Heart right ventricle (tissue), 16 donors: ENCODE data around the gene PEAR1. TPM values are rescaled to one million over a fixed set of nuclear protein-coding genes. Genes with fewer than 3 reads are reported as not detected.

ENCODE experiments used
- ATAC-seq, 8 donors: fragments of 200-7000 bp; cut with Tn5 transposase; one replicate each; pipeline ENCODE4 v1.9.1; 2020; ENCODE audit warnings: mild to moderate bottlenecking in 8 of 8, moderate library complexity in 8 of 8, moderate number of reproducible peaks in 1 of 8
- DNase-seq, 2 donors: peaks; one replicate each; pipeline ENCODE4 v3.0.0-alpha.2; 2020
- H3K27ac ChIP-seq, 10 donors: fragments of 200-600 bp; sonication (generic) in 2 of 10; one replicate each; pipeline versions ENCODE4 v1.5.0 to v1.8.0; 2020 to 2022; ENCODE audit warnings: mild to moderate bottlenecking in 3 of 10
- H3K27me3 ChIP-seq, 7 donors: fragments of 200-600 bp; one replicate each; pipeline ENCODE4 v1.8.0; 2021 to 2022; ENCODE audit warnings: mild to moderate bottlenecking in 2 of 7
- H3K36me3 ChIP-seq, 9 donors: fragments of 200-600 bp; sonication (generic) in 1 of 9; one replicate each; pipeline versions ENCODE4 v1.5.0 to v1.8.0; 2020 to 2022; ENCODE audit warnings: mild to moderate bottlenecking in 2 of 9
- H3K4me1 ChIP-seq, 9 donors: fragments of 200-600 bp; sonication (generic) in 1 of 9; one replicate each; pipeline versions ENCODE4 v1.5.0 to v1.8.0; 2020 to 2022; ENCODE audit warnings: mild to moderate bottlenecking in 4 of 9
- H3K4me3 ChIP-seq, 10 donors: fragments of 200-600 bp; sonication (generic) in 2 of 10; one replicate each; pipeline versions ENCODE4 v1.5.0 to v1.8.0; 2020 to 2022; ENCODE audit warnings: mild to moderate bottlenecking in 7 of 10, moderate library complexity in 2 of 10
- H3K9me3 ChIP-seq, 11 donors: fragments of 200-600 bp in 10 of 11; sonication (generic) in 2 of 11; one replicate each; pipeline versions ENCODE4 v1.5.0 to v1.8.0; 2013 to 2022; ENCODE audit warnings: mild to moderate bottlenecking in 2 of 11, control low read depth in 1 of 11, moderate library complexity in 1 of 11
- WGBS, 2 donors: extraction: QIAGEN DNeasy Blood & Tissue Kit; methylation state at CpG; one replicate each; pipeline ENCODE4 v1.1.7; 2013; ENCODE audit warnings: inconsistent platforms in 1 of 2; 5-methylcytosine and 5-hydroxymethylcytosine counted together
- intact Hi-C, 10 donors: fragments of 100-400 bp; cut with DNase I; formaldehyde crosslinking; loops; one replicate each; pipeline versions ENCODE4 v1.11.1 to v1.14.2; 2022
- polyA plus RNA-seq, 2 donors: library from polyadenylated mRNA; stranded (reverse); fragments of 200-250 nt; gene quantifications; one replicate each; pipeline ENCODE4 v1.2.3, GENCODE V29; 2013
- total RNA-seq, 10 donors: library from RNA; stranded (reverse); fragmentation: NEBNext Ultra II Directional in 3 of 10; extraction: Animal tissue kit (Norgen Biotek cat#: 25700) in 3 of 10; gene quantifications; one replicate each; pipeline versions ENCODE4 v1.2.1 to v1.2.4, GENCODE V29; 2021 to 2023
- TF ChIP-seq, protein P1 (sequence below), 9 donors: fragments of 200-600 bp; sonication (generic) in 2 of 9; IDR thresholded peaks; one replicate each; pipeline versions ENCODE4 v1.5.0 to v1.8.0; 2021 to 2022; ENCODE audit warnings: antibody characterized with exemption in 9 of 9, mild to moderate bottlenecking in 5 of 9, moderate library complexity in 1 of 9
- donor health status: Arrhythmogenic right ventricular cardiomyopathy.
- donor health status: ischemic (EF 13 %, LVEDD 7.1; RV severe dilation, severe dysfunction).
- donor health status: healthy with polysubstance abuse.
- donor health status: DM: no; HTN: yes; CAD: no.
- donor health status: DM: no; HTN: no; CAD: no.
- donor health status: ischemic (EF 25% LVEDD 6.9; RV normal size, moderate dysfunction).
- donor health status: ischemic (EF 25% LVEDD 5.7; RV mildly dilated, moderate dysfunction).
- donor health status: healthy.
- donor health status: DM: yes; HTN: yes; CAD: no.
- donor health status: Ischemic cardiomyopathy.
- donor health status: ischemic (EF 35%, LVEDD 5.7; RV mildly dilated, moderate dysfunction).
- donor health status: nonischemic (EF 11% LVEDD 7.7; RV severe dilation, severe dysfunction).
- donor health status: DM: yes; HTN: yes; CAD: no.
- donor health status: PGD.
- donor health status: ischemic (EF 29% LVEDD 5.4; RV normal size, mild dysfunction).
- donor health status: nonischemic (EF 23%, LVEDD 6.1; RV moderate dilation, normal function).

Gene PEAR1
- total and polyA plus RNA-seq, 12 donors = 3.8 to 13.7 (median 7.1) TPM

DNA sequence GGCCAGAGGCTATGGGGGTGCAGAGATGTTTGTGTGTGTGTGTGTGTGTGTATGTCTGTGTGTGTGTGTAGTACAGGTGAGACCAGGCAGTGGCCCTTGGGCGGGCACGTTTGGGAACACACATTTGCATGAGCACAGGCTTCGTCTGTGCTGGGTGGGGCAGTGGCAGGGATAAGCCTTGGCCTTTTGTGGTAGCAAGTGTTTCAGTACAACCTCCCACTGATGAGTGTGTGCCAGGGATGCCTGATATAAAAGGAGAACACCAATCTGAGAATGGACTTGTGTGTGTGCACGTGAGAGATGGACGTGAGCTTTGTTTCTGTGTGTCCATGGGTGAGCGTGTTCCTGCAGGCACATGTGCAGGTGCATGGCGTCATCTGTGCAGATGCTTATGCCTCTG, 29.9 kb upstream of the PEAR1 start:
- peaks cover 3 to 27% (median 26%) of the 10 kb centered on the region in 9 donors for H3K4me1 ChIP-seq
- ATAC-seq (no peak), DNase-seq (no peak)
- peaks cover 8 to 74% (median 64%) of the 10 kb centered on the region in 7 donors for H3K27me3 ChIP-seq
- TF ChIP-seq, protein P1, sequence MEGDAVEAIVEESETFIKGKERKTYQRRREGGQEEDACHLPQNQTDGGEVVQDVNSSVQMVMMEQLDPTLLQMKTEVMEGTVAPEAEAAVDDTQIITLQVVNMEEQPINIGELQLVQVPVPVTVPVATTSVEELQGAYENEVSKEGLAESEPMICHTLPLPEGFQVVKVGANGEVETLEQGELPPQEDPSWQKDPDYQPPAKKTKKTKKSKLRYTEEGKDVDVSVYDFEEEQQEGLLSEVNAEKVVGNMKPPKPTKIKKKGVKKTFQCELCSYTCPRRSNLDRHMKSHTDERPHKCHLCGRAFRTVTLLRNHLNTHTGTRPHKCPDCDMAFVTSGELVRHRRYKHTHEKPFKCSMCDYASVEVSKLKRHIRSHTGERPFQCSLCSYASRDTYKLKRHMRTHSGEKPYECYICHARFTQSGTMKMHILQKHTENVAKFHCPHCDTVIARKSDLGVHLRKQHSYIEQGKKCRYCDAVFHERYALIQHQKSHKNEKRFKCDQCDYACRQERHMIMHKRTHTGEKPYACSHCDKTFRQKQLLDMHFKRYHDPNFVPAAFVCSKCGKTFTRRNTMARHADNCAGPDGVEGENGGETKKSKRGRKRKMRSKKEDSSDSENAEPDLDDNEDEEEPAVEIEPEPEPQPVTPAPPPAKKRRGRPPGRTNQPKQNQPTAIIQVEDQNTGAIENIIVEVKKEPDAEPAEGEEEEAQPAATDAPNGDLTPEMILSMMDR (IDR thresholded peaks at IDR 0.05) = no peak
- intact Hi-C loops = loop anchor here in 5 of 10 donors (5.0 to 10.0 kb wide), 4 partner anchors 61 to 179 kb away; no protein-coding TSS in a partner anchor
- H3K27ac ChIP-seq = no peak overlapping the region
- 82 to 86% methylated on average over 7 of the region's 7 CpGs for WGBS, 2 donors
- no peaks in the 10 kb centered on the region for H3K36me3 ChIP-seq
- no peak overlapping the region for H3K4me3 ChIP-seq
- H3K9me3 ChIP-seq = no peaks in the 10 kb centered on the region

- intact Hi-C loops = loop anchor here in 5 of 10 donors (5.0 to 10.0 kb wide), 4 partner anchors 62 to 180 kb away; no protein-coding TSS in a partner anchor
- ATAC-seq = no peak
- Histone ChIP-seq H3K27me3 (peaks cover 8 to 62% (median 52%) of the 10 kb centered on the region in 7 donors), H3K4me3 (no peak overlapping the region), H3K27ac (no peak overlapping the region), H3K4me1 (peaks cover 3 to 16% (median 14%) of the 10 kb centered on the region in 9 donors), H3K36me3 (no peaks in the 10 kb centered on the region), H3K9me3 (no peaks in the 10 kb centered on the region)
- DNase-seq = no peak
- WGBS, 2 donors = 81 to 84% methylated on average over 4 of the region's 4 CpGs
- TF ChIP-seq, protein P1 (IDR thresholded peaks at IDR 0.05) = no peak
Observed at GRCh38 chr1:156864796-156865195, 28.7 kb upstream of the PEAR1 start.

DNA sequence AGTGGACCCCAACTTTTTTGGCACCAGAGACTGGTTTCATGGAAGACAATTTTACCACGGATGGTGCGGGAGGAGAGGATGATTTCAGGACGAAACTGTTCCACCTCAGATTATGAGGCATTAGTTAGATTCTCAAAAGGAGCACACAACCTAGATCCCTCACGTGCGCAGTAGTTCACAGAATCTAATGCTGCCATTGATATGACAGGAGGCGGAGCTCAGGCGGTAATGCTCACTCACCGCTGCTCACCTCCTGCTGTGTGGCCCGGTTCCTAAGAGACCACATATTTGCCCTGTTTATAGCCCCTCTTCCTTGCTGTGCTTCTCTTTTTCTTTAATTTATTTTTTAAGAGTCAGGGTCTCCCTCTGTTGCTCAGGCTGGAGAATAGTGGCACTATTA, 28.3 kb upstream of the PEAR1 start:
- 88 to 89% methylated on average over 9 of the region's 9 CpGs for WGBS, 2 donors
- TF ChIP-seq, protein P1 (IDR thresholded peaks at IDR 0.05) = no peak
- intact Hi-C loops = loop anchor here in 4 of 10 donors (10.0 kb wide), 2 partner anchors 170 to 180 kb away; no protein-coding TSS in a partner anchor
- ATAC-seq (no peak), DNase-seq (no peak)
- Histone ChIP-seq H3K4me3 (no peak overlapping the region), H3K36me3 (no peaks in the 10 kb centered on the region), H3K27ac (no peak overlapping the region), H3K27me3 (peaks cover 8 to 58% (median 47%) of the 10 kb centered on the region in 7 donors), H3K9me3 (no peaks in the 10 kb centered on the region), H3K4me1 (peaks cover 3 to 11% (median 10%) of the 10 kb centered on the region in 9 donors)

GRCh38 chr1:156865865-156866248, 27.7 kb upstream of the PEAR1 start:
- ATAC-seq = no peak
- Histone ChIP-seq H3K36me3 (no peaks in the 10 kb centered on the region), H3K27ac (no peak overlapping the region), H3K27me3 (peaks cover 5 to 52% (median 41%) of the 10 kb centered on the region in 7 donors), H3K4me3 (no peak overlapping the region), H3K9me3 (no peaks in the 10 kb centered on the region), H3K4me1 (peaks cover 0 to 5% (median 4%) of the 10 kb centered on the region in 9 donors)
- TF ChIP-seq, protein P1 (IDR thresholded peaks at IDR 0.05) = no peak
- DNase-seq = no peak
- 82 to 87% methylated on average over 4 of the region's 4 CpGs for WGBS, 2 donors
- intact Hi-C loops = loop anchor here in 4 of 10 donors (10.0 kb wide), 2 partner anchors 171 to 181 kb away; no protein-coding TSS in a partner anchor
